IPS DF 6.9 (cell line): Measurements from ENCODE around the gene THRB.

Experiments used
- DNase-seq: peaks from one replicate; pipeline ENCODE4 v3.0.0-alpha.2; 2013; ENCODE audit warnings: low read depth, low spot score
- H3K27ac ChIP-seq: one replicate; pipeline ENCODE4 v1.5.1; 2013; ENCODE audit warnings: low read length, control low read depth
- H3K27me3 ChIP-seq: 2 replicates; pipeline ENCODE4 v1.6.1; 2013; ENCODE audit warnings: mild to moderate bottlenecking, low read length; ENCODE audit not compliant: control insufficient read depth, insufficient read depth
- H3K36me3 ChIP-seq: 2 replicates; pipeline ENCODE4 v1.6.1; 2013; ENCODE audit warnings: low read length; ENCODE audit not compliant: control insufficient read depth, insufficient read depth
- H3K4me1 ChIP-seq: 2 replicates; pipeline ENCODE4 v1.6.1; 2013; ENCODE audit warnings: low read length; ENCODE audit not compliant: control insufficient read depth, insufficient read depth
- H3K4me3 ChIP-seq: 2 replicates; pipeline ENCODE4 v1.5.1; 2013; ENCODE audit warnings: mild to moderate bottlenecking, low read length
- H3K9me3 ChIP-seq: 2 replicates; pipeline ENCODE4 v1.6.1; 2013; ENCODE audit warnings: low read length, inconsistent platforms; ENCODE audit not compliant: control insufficient read depth, insufficient read depth
- WGBS: extraction: QIAGEN DNeasy Blood & Tissue Kit; methylation state at CpG from one replicate; pipeline ENCODE4 v1.1.7; 2013; ENCODE audit warnings: mixed read lengths, missing lambda C conversion rate; ENCODE audit not compliant: insufficient read length, insufficient coverage; 5-methylcytosine and 5-hydroxymethylcytosine counted together

The THRB gene

GRCh38 chr3:24368605-24369004 lies 126.0 kb downstream of the THRB start:
- Histone ChIP-seq H3K36me3 (no peaks in the 10 kb centered on the region), H3K4me3 (no peak overlapping the region), H3K9me3 (no peaks in the 10 kb centered on the region), H3K27ac (no peak overlapping the region), H3K4me1 (no peaks in the 10 kb centered on the region), H3K27me3 (no peaks in the 10 kb centered on the region)
- WGBS: no CpG with 5 or more reads among the region's 2 CpGs
- no peak for DNase-seq

GRCh38 chr3:24367664-24368264 lies 126.9 kb downstream of the THRB start:
- no CpG with 5 or more reads among the region's 2 CpGs for WGBS
- no peak overlapping the region for H3K27ac ChIP-seq
- H3K9me3 ChIP-seq: no peaks in the 10 kb centered on the region

DNA sequence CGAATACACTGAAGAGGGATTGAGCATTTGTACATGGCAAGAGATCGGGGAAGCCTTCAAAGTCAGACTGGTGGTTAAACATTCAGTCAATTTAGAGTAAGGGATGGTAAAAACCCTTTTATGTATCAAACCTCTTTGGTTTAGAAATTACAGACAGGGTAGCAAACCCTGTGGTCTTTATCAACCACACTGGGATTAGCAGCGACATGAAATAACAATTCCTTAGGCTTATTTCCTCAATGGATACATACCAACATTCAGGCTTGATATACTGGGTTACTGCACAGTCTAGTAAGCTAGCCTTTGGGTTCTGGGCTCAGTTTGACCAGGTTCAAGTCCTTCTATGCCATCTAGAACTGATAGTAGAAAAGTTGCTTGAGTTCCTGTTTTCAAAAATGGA lies 127.4 kb downstream of the THRB start:
- Histone ChIP-seq H3K27ac (no peak overlapping the region), H3K27me3 (no peaks in the 10 kb centered on the region), H3K4me1 (no peaks in the 10 kb centered on the region), H3K4me3 (no peak overlapping the region), H3K36me3 (no peaks in the 10 kb centered on the region), H3K9me3 (no peaks in the 10 kb centered on the region)
- WGBS: no CpG with 5 or more reads among the region's 3 CpGs
- DNase-seq: no peak

More at GRCh38 chr3:24367664-24368264, 126.9 kb downstream of the THRB start:
- Histone ChIP-seq H3K4me3 (no peak overlapping the region), H3K36me3 (no peaks in the 10 kb centered on the region), H3K27me3 (no peaks in the 10 kb centered on the region), H3K4me1 (no peaks in the 10 kb centered on the region)
- no peak for DNase-seq

DNA sequence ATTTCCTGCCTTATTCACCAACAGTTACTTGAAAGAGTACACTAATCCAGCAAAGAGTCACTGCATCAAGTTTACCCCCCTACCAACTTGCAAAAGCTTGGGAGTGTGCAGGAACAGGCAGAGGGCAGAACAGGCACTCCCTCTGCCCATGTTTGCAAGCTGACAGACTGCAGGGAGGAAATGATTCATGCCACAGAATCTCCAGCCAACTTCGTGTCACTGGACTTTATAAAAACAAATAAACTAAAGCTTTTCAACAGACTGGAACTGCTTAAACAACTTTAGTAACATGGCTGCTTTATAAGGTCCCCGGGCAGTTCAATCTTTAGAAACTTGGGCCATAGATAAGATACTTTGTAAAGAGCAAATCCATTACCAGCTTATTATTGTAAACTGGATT lies 129.5 kb downstream of the THRB start:
- no peaks in the 10 kb centered on the region for H3K9me3 ChIP-seq
- no peaks in the 10 kb centered on the region for H3K4me1 ChIP-seq
- no peak overlapping the region for H3K27ac ChIP-seq
- H3K4me3 ChIP-seq: no peak overlapping the region
- WGBS: no CpG with 5 or more reads among the region's 2 CpGs
- no peak for DNase-seq
- no peaks in the 10 kb centered on the region for H3K27me3 ChIP-seq
- H3K36me3 ChIP-seq: no peaks in the 10 kb centered on the region

DNA sequence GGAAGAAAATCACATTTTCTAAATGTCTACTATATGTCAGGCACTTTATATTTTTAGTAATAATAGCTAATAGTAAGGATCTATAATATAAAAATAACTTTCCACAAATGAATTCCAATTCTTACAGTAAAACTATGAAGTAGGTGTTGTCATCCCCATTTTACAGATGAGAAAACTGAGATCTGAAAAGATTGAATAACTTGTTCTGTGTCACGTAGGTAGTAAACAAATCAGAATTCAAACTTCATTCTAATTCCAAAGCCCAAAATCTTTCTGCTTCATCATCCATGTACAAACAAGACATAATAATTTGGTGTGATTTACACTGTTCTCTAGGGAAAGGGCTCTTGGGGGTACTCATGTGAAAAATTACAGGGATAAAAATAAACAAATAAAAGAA lies 130.3 kb downstream of the THRB start:
- Histone ChIP-seq H3K4me3 (no peak overlapping the region), H3K9me3 (no peaks in the 10 kb centered on the region), H3K4me1 (peaks cover 4% of the 10 kb centered on the region; the same call in 1 of the 2 replicates), H3K27ac (no peak overlapping the region), H3K36me3 (no peaks in the 10 kb centered on the region), H3K27me3 (no peaks in the 10 kb centered on the region)
- no CpG with 5 or more reads among the region's 1 CpG for WGBS
- no peak for DNase-seq

DNA sequence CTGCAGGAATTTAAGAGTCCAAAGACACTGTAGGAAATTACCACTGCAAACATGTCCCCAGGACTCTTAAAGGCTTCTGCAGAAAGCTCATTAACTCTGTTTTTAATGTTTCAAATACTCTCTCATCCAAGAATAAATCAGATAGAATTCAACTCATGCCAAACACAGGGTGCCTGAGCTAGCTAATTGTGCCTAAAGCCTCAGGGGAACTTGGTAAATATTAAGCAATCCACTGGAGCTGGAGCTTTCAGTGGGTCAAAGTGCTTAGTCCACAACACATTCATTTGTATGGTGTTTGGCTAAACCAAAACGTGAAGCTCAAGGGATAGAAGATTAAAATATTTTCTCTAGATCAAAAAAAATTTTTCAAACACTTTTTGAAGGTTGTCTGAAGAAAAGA lies 131.4 kb downstream of the THRB start:
- no peak overlapping the region for H3K4me3 ChIP-seq
- no peaks in the 10 kb centered on the region for H3K27me3 ChIP-seq
- no CpG with 5 or more reads among the region's 1 CpG for WGBS
- H3K36me3 ChIP-seq: no peaks in the 10 kb centered on the region
- peaks cover 4% of the 10 kb centered on the region; the same call in 1 of the 2 replicates for H3K4me1 ChIP-seq
- H3K9me3 ChIP-seq: no peaks in the 10 kb centered on the region
- H3K27ac ChIP-seq: no peak overlapping the region
- no peak for DNase-seq

GRCh38 chr3:24361623-24362022 lies 133.0 kb downstream of the THRB start:
- Histone ChIP-seq H3K4me1 (peaks cover 4% of the 10 kb centered on the region; the same call in 1 of the 2 replicates), H3K27me3 (no peaks in the 10 kb centered on the region), H3K9me3 (no peaks in the 10 kb centered on the region), H3K4me3 (no peak overlapping the region), H3K27ac (no peak overlapping the region), H3K36me3 (no peaks in the 10 kb centered on the region)
- no CpG with 5 or more reads among the region's 2 CpGs for WGBS
- no peak for DNase-seq

- Histone ChIP-seq H3K36me3 (no peaks in the 10 kb centered on the region), H3K9me3 (no peaks in the 10 kb centered on the region), H3K27ac (no peak overlapping the region), H3K27me3 (no peaks in the 10 kb centered on the region), H3K4me3 (no peak overlapping the region), H3K4me1 (peaks cover 4% of the 10 kb centered on the region; the same call in 1 of the 2 replicates)
- DNase-seq: no peak
Measured at GRCh38 chr3:24360957-24361356, 133.7 kb downstream of the THRB start.

- H3K27ac ChIP-seq: no peak overlapping the region
- H3K4me3 ChIP-seq: no peak overlapping the region
- peaks cover 4% of the 10 kb centered on the region; the same call in 1 of the 2 replicates for H3K4me1 ChIP-seq
- H3K27me3 ChIP-seq: no peaks in the 10 kb centered on the region
- no CpG with 5 or more reads among the region's 5 CpGs for WGBS
- no peak for DNase-seq
- no peaks in the 10 kb centered on the region for H3K9me3 ChIP-seq
- no peaks in the 10 kb centered on the region for H3K36me3 ChIP-seq
Measured at GRCh38 chr3:24359645-24360462, 134.8 kb downstream of the THRB start.

DNA sequence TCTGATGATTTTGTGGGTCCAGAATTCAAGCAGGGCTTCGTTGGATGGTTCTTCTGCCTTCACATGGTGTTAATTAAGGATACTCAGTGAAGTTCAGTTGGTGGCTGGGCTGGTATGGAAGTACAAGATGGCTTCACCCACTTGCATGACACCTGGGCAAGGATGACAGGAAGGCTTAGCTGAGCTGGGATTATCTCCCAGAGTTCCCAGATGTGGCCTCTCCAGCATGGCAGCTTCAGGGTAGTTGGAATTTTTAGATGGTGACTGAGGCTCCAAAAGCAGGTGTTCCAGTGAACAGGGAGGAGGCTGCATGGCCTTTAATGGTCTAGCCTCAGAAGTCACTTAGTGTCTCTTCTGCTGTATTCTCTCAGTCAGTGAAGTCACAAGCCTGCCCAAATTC lies 135.5 kb downstream of the THRB start:
- no CpG with 5 or more reads among the region's 1 CpG for WGBS

More for the DNA sequence above, 135.5 kb downstream of the THRB start:
- Histone ChIP-seq H3K36me3 (no peaks in the 10 kb centered on the region), H3K27ac (no peak overlapping the region), H3K27me3 (no peaks in the 10 kb centered on the region), H3K4me1 (peaks cover 4% of the 10 kb centered on the region; the same call in 1 of the 2 replicates), H3K4me3 (no peak overlapping the region), H3K9me3 (no peaks in the 10 kb centered on the region)
- no peak for DNase-seq
